NCI-H1694 (cell line): ENCODE results near the gene SCRN1.

Experiments used
- DNase-seq: peaks from one replicate; lab custom pipeline; 2025; lab: John Stamatoyannopoulos, UW

SCRN1 gene, protein sequence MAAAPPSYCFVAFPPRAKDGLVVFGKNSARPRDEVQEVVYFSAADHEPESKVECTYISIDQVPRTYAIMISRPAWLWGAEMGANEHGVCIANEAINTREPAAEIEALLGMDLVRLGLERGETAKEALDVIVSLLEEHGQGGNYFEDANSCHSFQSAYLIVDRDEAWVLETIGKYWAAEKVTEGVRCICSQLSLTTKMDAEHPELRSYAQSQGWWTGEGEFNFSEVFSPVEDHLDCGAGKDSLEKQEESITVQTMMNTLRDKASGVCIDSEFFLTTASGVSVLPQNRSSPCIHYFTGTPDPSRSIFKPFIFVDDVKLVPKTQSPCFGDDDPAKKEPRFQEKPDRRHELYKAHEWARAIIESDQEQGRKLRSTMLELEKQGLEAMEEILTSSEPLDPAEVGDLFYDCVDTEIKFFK

GRCh38 chr7:29989257-29989995 is at the start of gene SCRN1:
SCRN1 (minus strand) TSS chr7:29989801; CDS start chr7:29969067, 20,734 bp downstream.
- no peak for DNase-seq

- no peak for DNase-seq
Measured at GRCh38 chr7:30038196-30038980, 48.8 kb upstream of the SCRN1 start.

GRCh38 chr7:30036220-30036619 is 46.6 kb upstream of the SCRN1 start:
- no peak for DNase-seq

DNA sequence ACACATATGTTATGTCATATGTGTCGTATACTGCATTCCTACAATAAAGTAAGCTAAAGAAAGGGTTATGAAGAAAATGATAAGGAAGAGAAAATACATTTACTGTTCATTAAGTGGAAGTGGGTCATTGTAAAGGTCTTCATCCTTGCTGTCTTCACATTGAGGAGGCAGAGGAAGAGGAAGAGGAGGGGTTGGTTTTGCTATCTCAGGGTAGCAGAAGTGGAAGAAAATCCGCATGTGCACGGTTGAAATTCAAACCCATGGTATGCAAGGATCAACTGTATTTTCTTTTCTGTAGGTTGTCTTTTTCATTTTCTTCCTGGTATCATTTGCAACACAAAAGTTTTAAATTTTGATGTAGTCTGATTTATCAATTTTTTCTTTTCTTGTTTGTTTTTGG is 44.9 kb upstream of the SCRN1 start:
- no peak for DNase-seq

- DNase-seq, result no peak
Measured at GRCh38 chr7:30032310-30033125, 42.9 kb upstream of the SCRN1 start.

DNA sequence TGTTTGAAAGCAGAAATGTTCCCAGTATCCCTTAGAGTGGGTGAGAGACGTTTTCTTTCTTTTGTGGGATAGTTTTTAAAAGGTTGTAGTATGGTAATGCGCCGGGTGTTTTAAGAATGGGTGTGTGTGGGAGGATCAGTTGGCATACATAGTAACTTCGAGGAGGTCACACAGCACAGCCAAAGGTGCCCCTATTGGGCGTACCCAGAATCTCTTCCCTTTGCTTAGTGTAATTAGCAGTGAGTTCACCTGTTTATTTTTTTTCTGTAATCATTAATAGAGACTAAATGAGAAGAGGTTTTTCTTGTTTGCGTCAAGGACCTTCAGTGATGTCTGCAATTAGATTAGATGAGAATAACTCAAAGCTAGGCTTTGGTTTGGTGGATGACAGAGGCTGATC is 40.1 kb upstream of the SCRN1 start:
- DNase-seq, result no peak

- no peak for DNase-seq
Measured at GRCh38 chr7:30028749-30029635, 39.4 kb upstream of the SCRN1 start.

GRCh38 chr7:30028216-30028748 is 38.7 kb upstream of the SCRN1 start, which contains the start of gene PLEKHA8:
PLEKHA8 (plus strand) TSS chr7:30028412; CDS start chr7:30028763, 351 bp downstream.
- DNase-seq, result peak; percentile 42

GRCh38 chr7:30027740-30028215 is 38.2 kb upstream of the SCRN1 start:
- no peak for DNase-seq

- DNase-seq, result peak; percentile 57
Measured at GRCh38 chr7:30027065-30027456, 37.5 kb upstream of the SCRN1 start.

GRCh38 chr7:30026229-30027064 is 36.8 kb upstream of the SCRN1 start, which contains the start of gene FKBP14:
FKBP14 (minus strand) TSS chr7:30026702; CDS start chr7:30026508, 194 bp downstream.
- DNase-seq, result peak; percentile 99

DNA sequence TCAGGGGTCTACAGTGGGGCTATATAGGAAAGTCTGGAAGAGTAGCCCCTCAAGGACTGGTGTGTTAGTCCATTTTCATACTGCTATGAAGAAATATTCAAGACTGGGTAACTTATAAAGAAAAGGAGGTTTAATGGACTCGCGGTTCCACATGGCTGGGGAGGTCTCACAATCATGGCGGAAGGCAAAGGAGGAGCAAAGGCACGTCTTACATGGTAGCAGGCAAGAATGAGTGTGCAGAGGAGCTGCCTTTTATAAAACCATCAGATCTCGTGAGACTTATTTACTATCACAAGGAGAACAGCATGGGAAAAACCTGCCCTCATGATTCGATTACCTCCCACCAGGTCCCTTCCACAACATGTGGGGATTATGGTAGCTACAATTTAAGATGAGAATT is 33.9 kb upstream of the SCRN1 start:
- DNase-seq, result no peak

- DNase-seq, result no peak
Measured at GRCh38 chr7:30022991-30023390, 33.4 kb upstream of the SCRN1 start.

GRCh38 chr7:30020535-30020934 is 30.9 kb upstream of the SCRN1 start:
- no peak for DNase-seq

DNA sequence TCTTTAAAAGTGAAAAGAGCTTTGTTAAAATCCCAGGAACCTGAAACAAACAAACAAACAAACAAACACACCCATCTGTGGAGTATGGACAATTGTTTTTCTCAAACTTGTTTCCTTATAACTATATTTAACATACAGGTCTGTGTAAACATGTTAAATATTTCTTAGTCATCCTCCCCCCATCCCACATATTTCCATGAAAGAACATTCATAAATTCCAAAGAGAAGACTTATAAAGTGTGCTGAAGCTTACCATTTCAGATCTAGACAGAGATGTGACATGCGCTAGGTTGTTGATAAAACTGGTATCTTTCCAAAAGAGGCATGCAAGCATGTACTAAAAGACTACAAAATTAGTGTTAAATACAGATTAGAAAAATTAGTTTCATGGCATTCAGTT is 30.4 kb upstream of the SCRN1 start:
- no peak for DNase-seq

DNA sequence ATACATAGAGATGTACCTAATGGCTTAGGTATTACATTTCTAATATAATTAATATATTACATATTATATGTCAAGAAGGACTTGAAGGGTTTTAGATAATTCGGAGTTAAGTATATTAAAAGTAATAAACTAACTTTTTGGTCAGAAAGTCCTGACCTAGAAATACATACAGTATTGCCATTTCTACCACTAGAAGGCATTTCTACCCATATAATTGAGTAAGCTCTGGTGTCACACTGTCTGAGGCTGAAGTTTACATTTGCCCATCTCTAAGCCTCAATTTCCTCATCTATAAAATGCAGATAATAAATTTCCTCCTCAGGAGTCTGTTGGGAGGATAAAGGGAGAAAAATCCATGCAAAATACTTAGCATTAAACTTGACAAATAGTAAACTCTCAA is 29.8 kb upstream of the SCRN1 start:
- DNase-seq, result no peak

DNA sequence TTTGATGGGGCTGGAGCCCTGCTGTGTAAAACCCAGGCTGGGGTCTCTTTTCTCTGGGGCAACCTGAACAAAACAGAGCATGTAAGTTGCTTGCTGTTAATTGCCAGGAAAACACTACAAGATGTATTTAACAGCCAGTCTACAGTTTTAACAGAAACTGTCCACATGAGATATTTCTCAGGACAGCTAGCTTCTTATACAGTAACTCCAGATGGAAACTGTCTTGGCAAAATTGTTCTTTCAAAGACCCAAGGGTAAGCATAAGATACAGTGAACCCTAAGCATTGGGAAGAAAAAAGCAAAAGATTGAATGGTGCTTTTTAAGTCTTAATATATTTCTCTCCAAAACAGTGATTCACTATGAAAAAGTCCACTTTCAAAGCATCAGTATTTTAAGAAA is 28.9 kb upstream of the SCRN1 start:
- no peak for DNase-seq

- no peak for DNase-seq
Measured at GRCh38 chr7:30012757-30013156, 23.2 kb upstream of the SCRN1 start.

DNA sequence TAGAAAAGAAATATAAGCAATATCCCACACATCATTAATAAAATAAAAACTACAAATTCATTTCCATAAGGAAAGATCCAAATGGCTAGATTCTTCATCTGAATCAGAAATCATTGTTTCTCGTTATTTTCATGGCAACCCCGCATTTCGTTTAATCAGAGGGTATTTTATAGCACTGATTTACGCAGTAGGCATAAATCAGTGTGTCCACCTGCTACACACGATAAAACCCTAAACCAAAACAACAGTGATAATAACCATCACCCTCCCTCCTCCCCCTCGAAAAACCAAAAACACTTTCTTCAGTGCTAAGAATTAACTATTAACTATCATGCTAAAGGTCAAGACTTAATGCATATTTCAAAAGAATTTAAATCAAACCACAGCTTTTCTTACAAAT is 20.4 kb upstream of the SCRN1 start:
- no peak for DNase-seq
